HG03064 (cell line): ENCODE results near the gene PSME1.

Experiments used
- ATAC-seq: cut with Tn5 transposase; IDR thresholded peaks from one replicate; pipeline ENCODE4 v1.9.1; 2021; ENCODE audit warnings: low read depth; ENCODE audit not compliant: unreplicated experiment

The PSME1 gene

GRCh38 chr14:24135834-24136683 is at the start of gene PSME1:
TSS of gene PSME1 (plus strand) at chr14:24136194. CDS start at chr14:24136263, 69 bp downstream.
- ATAC-seq: peak; percentile 79

- no peak for ATAC-seq
Observed at GRCh38 chr14:24087004-24087403, 49.0 kb upstream of the PSME1 start.

GRCh38 chr14:24088095-24088494 is 47.9 kb upstream of the PSME1 start:
- ATAC-seq: no peak

GRCh38 chr14:24089890-24090289 is 46.1 kb upstream of the PSME1 start:
- no peak for ATAC-seq

- no peak for ATAC-seq
Observed at GRCh38 chr14:24092110-24092504, 43.9 kb upstream of the PSME1 start.

GRCh38 chr14:24092505-24093206 is 43.3 kb upstream of the PSME1 start:
- no peak for ATAC-seq

- ATAC-seq: no peak
Observed at GRCh38 chr14:24093207-24093900, 42.6 kb upstream of the PSME1 start.

- peak; percentile 40 for ATAC-seq
Observed at GRCh38 chr14:24093901-24094840, 41.8 kb upstream of the PSME1 start, which contains the start of gene PCK2. TSS of gene PCK2 (plus strand) at chr14:24094311. CDS start at chr14:24094406, 95 bp downstream.

- ATAC-seq: no peak
Observed at GRCh38 chr14:24094841-24095270, 41.1 kb upstream of the PSME1 start.

GRCh38 chr14:24095271-24096068 is 40.5 kb upstream of the PSME1 start:
- peak; percentile 66 for ATAC-seq

GRCh38 chr14:24096545-24097181 is 39.3 kb upstream of the PSME1 start:
- no peak for ATAC-seq

GRCh38 chr14:24098229-24098926 is 37.6 kb upstream of the PSME1 start:
- no peak for ATAC-seq

GRCh38 chr14:24098927-24099813 is 36.8 kb upstream of the PSME1 start:
- ATAC-seq: no peak

- no peak for ATAC-seq
Observed at GRCh38 chr14:24100197-24100981, 35.6 kb upstream of the PSME1 start.

- ATAC-seq: no peak
Observed at GRCh38 chr14:24100982-24101494, 35.0 kb upstream of the PSME1 start.
